SK-N-SH (cell line): ENCODE measurements around the gene IQCK.

Experiments
- CHD2 ChIP-seq: fragments of 150-350 bp; IDR thresholded peaks from 2 replicates; pipeline ENCODE4 v1.6.1; 2018; ENCODE audit warnings: low read length; ENCODE audit not compliant: partially characterized antibody
- RCOR1 ChIP-seq: fragments of 150-350 bp; IDR thresholded peaks from 2 replicates; pipeline ENCODE4 v1.6.1; 2017; ENCODE audit warnings: antibody characterized with exemption, low read length

GRCh38 chr16:19728636-19728965 lies 10.5 kb downstream of the IQCK start:
- TF ChIP-seq RCOR1 (no peak), CHD2 (no peak)
